Activated CD4-positive, alpha-beta T cell treated with anti-CD3 and anti-CD28 coated beads for 4 hours (primary cell): ENCODE results near the gene CYS1.

Experiments
- DNase-seq, 2 donors: peaks; one replicate each; pipeline ENCODE4 v3.0.0-alpha.2; 2020

The CYS1 gene

DNA sequence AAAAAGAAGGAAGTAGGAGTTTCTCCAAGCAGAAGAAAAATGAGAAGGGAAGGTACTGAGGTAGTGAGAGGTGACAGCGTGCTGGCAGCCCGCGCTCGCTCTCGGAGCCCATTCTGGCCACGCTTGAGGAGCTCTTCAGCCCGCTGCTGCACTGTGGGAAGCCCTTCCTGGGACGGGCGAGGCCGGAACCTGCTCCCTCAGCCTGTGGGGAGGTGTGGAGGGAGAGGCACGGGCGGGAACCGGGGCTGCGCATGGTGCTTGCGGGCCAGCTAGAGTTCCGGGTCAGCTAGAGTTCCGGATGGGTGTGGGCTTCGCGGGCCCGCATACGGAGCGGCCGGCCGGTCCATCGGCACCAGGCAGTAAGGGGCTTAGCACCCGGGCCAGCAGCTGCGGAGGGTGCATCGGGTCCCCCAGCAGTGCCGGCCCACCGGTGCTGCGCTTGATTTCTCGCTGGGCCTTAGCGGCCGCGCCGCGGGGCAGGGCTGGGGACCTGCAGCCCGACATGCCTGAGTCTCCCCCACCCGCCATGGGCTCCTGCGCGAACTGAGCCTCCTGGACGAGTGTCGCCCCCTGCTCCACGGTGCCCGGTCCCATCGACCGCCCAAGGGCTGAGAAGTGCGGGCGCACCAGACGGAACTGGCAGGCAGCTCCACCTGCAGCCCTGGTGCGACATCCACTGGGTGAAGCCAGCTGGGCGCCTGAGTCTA lies 11.1 kb upstream of the CYS1 start:
- DNase-seq: peak; percentile 5 to 9

DNA sequence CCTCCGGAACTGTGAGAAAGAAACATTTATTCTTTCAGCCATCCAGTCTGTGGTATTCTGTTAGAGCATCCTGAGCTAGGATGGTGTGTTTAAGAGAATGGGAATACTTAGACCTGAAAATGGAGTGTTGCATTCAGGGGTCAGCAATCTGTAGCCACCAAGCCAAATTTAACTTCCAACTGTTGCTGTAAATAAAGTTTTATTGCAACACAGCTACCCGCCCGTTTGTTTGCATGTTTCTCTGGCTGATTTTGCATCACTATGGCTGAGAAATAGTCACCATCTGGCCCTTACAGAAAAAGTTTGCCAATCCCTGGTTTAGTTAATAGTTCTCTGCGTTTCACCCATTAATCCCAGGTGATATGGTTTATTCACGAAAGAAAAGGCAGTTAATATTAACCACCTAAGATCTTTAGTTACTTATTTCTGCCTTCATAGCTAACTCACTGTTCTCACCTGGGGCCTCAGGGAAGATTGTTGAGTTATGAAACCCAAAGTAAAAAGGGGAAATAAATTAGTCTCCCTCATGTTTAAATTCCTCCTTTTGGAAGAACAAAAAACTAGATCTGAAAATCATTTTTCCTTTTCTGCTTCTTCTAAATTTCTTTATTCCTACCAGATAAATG lies 9.5 kb upstream of the CYS1 start:
- no peak for DNase-seq

DNA sequence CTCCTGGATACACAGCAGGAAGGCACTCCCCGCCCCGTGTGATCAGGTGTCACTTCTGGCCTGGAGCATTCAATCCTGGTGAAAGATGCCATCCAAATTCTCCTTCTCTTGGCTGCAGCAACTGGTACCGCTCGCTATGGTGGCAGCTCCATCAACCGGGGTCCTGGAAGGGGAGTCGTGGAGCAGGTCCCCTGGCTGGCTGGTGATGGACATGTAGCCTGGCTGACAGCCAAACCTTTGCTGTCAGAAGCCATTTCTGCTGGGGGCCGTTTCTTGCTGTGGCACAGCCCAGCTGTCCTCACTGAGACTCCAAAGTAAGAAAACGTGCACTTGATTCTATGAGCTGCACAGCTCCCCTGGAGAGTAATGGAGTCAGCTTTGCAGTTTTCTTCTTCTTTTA lies 7.1 kb upstream of the CYS1 start:
- DNase-seq: no peak

DNA sequence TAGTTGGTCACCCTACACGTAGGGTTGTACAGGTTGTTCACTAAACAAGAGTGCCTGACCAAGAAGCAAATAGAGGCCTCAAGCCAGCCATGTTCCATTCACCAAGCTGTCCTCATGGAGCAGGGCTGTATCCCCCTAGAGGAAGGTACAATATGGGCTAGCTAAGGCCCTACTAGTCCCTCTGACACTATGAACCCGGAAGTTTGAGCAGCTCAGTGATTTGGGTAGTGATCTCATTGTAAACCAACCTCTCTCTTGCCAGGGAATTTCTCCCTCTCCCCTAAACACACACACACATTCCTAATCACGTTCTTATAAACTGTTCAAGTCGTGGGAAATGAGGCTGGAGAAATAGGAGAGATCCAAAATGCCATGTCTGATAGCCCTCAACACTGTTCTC lies 6.7 kb upstream of the CYS1 start:
- no peak for DNase-seq

DNA sequence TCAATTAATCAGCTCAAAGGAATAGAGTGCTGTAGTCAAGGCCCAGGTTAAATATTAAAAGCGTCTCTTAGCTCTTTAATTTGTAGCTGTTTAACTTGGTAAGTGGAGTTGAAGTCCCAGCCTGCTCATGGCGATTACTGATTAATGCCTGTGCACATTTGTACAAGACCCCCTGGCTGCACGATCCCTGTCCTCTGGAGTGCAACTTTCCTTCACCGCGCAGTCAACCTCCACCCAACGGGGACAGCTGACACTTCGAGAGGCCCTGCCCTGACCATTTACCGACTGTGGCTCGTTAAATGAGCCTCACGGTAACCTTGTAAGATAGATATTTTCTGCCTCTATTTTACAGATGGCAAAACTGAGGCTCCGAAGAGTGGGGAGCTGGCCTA lies 5.5 kb upstream of the CYS1 start:
- DNase-seq: no peak

DNA sequence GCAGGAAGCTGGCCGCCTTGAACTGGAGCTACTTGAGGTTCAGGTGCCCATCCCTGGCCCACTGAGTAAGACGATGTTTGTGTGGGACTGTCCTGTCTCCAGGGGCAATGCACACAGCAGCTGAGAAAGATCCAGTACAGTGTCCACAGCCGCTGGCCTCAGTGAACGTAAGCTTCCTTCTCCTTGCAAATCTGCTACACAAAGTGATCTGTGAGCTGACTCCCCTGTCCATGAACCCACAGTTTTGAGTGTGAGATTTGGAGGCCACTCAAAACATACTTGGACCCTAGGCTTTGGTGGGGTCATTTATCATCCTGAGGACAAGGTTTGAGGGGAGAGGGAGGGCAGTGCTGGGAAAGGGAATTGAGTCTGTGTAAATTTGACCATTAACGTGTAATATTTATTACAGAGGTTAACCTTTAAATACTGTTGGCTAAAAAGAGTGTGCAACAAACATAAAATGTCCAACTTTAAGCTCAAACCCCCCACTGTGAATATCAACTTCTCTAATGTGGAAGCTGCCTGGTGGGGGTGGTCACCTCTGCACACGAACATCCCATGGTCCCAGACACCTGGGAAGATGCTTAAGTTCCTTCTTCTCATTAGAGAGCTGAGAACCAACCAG lies 4.9 kb upstream of the CYS1 start:
- no peak for DNase-seq

DNA sequence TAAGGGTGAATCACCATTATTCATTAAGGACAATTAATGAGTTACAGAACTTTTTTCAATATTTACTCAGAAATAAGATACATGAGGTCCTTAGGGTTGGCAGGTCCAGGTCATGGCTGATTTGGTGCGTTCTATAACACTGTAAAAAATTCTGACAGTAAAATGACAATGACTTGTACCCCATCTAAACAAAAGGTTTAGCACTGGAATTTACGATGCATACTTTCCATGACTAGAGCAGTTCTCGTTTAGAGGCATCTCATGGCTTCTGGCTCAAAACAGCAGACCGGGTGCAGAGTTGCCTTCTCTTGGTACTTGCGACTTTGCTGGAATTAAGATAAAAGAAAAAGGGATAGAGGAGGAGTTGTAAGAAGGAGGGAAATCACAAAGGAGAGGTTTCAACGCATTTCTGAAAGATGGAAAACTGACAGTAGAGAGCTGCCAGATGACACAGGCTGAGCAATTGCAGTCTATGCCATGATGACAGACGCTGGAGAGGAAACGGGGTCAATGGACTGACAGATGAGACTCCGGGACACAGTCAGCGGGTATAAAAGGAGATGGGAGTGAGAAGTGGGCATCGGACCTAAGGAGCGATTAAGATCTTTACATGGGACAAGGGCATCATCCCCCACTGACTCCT lies 4.1 kb upstream of the CYS1 start:
- DNase-seq: no peak

DNA sequence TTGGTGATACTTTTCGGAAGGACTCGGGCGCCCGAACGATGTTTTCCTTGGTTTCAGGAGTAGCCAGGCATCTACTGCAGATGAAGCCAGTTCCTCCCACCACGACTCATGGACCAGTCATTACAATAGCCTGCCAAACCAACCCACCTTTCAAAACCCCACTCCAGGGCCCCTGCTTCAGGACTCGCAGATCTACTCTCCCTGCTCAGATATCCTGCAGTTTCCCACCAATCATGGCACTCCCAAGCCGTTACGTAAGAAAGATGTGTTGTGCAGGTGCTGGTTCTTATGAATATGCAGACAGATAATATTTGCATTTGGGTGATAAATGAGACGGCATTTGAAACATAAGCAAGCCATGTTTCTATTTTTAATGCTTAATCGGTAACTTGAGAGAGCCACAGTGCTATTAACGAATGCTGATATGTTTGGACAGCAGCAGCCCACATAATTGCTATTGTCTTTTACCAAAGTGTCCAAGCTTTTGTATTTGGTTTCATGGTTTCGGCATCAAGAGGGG lies 3.5 kb upstream of the CYS1 start:
- DNase-seq: no peak

DNA sequence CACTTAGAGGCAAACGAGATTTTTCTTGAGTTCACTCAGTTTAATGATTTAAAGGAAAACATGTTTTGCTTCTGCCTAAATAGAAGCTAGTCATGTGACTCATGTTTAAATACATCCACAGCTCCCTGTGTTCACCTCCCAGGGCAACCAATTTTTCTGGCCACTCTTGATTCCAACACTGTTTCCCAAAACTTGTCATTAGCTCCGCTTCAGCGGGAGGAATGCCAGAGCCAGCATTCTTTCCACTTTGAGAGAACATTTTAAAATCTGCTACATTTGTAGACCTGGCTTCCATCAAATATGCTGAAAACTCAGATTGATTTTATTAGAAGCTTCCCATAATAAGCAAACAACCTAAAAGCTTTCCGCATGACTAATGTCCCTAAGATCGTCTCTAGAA lies 2.8 kb upstream of the CYS1 start:
- no peak for DNase-seq

DNA sequence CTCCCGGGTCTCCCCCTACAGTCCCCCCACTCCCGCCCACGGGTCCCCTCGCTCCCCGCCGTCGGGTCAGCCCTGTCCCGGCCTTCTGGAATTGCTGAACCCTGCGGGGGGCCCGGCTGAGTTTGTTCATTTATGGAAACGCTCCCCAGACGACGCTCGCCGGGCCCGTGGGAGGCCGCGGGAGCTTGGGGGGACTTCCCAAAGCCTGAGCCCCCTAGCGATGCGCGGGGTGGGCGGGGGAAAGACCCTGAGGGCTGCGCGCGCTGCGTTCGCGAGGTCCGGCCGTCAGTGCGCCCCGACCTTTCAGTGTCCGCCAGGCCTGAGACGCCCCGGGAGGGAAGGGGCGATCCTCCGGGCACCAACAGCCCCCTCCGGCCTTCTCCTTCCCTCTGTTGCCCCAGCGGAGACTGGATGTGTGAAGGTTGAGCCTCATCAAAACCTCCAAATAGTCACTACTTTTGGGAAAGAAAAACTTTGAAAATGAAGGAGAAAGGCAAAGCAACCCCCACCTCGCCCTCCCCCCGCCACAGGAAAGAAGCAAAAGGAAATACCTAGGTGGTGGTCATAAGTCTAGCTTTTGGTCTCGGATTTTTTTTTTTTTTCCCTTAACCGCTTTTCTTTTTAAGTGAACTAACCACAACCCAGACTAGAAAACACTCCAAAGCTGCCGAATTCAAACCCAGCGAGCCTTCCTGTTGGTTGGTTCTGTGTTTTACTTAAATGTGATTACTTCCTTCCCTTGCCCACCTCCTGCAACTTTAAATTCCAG lies 509 bp upstream of the CYS1 start:
- DNase-seq: peak in 1 of 2 donors; percentile 14

DNA sequence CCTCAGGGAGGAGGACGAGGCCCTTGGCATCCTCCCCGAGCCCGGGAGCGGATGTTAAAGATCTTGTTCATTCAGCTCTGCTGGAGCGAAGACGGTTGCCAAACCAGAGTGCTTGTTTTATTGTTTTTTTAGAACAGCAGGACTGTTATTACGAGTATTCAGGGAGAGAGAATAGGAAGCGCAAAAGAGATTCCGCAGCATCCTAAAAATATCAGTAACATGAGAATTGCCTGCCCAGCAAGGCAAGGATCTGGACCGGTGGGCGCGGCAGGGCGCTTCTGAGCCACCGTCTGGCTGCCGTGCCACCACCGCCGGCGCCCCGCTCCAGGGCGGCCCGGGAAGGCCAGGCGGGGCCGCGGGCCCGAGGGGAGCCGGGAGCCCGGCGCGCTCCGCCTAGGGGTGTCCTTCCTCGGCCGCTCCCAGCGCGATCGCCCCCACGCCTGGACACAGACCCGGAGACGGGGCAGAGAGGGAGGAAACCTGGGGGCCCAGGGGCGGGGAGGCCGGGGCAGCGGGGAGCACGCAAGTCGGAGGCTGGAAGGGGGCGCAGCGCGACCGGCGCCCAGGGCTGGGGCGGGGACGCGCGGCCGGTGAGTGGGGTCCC lies 843 bp downstream of the CYS1 start:
- peak; percentile 8 to 15 for DNase-seq

DNA sequence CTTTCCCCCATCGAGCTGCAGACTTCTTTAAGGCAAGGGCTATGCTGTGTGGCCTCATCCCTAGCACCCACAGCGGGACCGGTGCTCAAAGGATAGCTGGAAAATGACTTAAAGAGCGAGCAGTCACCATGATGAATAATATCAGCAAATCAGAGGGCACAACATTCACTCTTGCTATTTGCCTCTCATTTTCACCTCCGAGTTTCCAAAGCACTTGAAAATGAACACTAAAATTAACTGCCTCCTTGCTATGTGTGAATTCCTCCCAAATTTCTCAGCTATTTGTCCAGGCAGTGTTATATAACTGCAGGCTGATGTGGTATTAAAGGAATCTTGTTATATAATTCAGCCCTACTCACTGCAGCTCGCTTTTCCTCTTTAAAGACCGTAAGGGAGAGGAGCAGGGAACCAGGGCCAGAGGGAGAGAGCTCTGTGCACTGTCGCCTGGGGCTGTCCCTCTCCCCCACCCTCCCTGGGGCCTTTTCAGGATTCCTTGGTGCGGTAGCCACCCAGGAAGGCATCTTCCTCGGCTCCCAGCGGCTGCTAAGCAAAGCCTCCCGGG lies 1.4 kb downstream of the CYS1 start:
- DNase-seq: no peak

DNA sequence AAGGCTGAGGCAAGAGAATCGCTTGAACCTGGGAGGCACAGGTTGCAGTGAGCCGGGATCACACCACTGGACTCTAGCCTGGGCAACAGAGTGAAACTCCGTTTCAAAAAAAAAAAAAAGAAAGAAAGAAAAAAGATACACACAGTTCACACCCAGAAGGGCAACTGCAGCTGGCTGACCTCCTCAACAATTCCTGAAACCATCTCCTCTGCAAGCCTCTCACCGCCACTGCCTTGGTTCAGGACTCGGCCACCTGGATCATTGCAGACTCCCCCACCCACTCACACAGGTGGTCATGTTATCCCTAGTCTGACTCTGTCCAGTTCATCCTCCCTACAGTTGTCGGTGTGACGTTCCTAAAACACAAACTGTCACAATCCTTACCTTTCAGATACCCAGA lies 2.2 kb downstream of the CYS1 start:
- no peak for DNase-seq

DNA sequence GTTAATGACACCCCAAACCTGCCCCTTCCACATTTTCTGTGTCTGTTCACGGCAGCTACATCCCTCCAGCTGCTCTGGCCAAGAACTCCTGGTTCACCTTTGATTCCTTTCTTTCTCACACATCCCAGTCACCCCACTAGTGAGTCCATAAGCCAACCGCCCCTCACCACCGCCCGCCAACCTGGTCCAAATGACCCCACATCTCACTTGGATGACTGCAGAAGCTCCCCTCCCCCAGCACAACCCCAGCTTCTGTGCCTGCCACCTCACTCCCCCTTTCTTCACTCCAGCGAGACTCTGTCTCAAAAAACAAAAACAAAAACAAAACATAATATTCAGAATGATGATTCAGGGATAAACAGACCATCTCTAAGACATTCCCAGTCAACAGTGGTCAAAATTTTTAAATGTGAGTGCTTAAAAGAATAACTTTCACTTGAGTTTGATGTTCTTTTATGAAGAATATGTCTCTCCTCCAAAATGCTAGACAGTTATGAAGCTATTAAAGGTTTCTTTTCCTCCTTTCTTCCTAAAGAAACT lies 3.2 kb downstream of the CYS1 start:
- no peak for DNase-seq

DNA sequence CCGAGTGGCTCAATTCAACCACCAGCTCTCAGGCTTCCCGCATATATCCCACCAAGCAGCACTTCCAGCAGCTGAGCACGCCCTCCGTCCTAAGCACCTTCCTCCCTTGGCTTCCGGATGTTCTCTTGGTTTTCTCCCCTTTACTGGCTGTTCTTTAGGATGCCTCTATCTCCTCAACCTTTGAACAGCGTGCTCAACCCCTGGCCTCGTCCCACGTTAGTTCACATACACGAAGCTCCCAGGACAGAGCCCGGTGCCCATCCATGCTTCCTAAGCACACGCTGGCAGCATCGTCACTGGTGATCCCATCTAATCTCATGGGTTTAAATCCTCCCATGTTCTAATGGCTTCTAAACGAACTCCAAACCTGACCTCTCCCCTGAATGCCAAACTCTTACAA lies 3.7 kb downstream of the CYS1 start:
- DNase-seq: no peak

DNA sequence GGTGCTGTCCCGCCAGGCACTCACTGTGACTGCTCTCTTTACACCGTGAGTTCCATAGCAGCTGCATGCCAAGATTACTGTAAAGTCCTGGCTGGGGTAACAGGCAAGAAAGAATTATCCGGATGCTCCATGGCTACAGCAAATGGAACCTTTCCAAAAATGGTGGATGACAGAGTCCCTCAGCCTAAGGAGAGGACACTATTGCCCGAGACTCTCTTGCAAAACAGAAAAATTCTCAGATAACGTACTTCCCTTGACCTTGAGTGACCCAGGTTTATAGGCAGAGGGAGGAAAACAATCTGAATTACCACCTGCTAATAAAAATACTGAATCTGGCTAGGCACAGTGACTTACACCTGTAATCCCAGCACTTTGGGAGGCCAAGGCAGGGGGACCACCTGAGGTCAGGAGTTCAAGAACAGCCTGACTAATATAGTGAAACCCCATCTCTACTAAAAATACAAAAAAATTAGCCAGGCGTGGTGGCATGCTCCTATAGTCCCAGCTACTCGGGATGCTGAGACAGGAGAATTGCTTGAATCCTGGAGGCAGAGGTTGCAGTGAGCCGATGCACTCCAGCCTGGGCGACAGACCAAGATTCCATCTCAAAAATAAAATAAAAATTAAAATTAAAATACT lies 4.5 kb downstream of the CYS1 start:
- DNase-seq: no peak

DNA sequence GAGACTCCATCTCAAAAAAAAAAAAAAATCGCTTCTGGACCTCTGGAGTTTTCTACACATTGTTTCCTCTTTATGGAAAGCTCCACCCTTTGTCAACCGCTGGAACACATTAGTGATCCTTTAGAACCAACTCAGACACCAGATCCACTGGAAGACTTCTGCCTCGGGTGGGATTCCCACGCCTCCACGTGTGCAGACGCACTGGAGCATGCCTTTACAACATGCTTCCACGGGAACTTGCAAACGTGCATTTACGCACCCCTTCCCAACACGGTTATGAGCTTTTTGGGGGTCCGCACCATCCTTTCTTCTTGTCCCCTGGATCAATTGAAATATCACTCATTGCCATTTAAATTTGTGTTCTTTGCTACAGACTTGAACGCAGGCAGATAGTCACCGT lies 5.1 kb downstream of the CYS1 start:
- no peak for DNase-seq

DNA sequence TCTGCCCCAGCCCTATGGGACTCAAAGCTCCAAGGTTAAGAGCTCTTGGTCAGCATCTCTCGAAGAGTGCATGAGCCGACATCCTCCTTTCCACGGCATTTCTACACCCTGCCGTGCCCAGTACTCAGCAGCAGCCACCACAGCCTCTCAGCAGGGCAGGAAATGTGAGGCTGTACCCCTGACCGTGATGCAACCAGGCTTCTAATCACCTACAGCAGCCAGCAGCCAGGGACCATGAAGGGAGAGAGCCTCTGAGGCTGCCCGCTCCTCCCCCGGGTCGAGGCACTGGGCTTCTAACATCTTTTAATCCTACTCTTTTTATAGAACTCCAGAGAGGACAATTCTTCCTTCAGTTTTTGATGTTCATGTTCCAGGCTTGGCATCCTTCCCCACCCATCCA lies 6.5 kb downstream of the CYS1 start:
- DNase-seq: no peak

DNA sequence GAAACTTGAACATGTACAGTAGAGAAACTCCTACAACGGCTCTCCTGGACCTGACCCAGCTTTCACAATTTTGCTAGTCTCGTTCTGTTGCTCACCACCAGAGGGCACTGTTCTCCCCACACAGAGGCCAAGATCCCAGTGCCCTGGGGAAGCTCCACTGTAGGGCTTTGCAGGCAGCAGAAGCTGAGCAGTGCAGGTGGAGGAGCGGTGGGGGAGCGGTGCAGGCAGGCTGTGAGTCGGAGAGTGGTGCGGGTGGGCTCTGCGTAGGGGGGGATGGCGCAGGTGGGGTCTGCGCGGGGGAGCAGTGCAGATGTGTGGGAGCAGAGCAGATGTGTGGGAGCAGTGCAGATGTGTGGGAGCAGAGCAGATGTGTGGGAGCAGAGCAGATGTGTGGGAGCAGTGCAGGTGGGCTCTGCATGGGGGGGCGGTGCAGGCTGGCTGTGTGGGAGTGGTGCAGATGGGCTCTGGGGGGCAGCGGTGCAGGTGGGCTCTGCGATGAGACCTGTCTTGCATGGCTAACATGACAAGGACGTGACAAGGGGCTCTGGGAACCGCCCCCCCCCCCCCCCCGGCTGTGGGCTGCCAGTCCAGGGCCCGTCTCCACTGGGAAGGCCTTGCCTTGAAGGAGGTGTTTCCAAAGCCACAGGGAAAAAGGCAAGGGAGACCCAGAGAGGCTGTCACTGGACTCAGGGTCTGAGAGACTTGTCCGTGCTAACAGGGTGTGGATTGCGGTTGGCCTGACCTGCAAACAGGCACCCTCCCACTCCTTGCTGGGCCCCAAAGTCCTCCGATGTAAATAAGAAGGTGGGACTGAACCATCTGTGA lies 7.3 kb downstream of the CYS1 start:
- DNase-seq: peak; percentile 76 to 78

DNA sequence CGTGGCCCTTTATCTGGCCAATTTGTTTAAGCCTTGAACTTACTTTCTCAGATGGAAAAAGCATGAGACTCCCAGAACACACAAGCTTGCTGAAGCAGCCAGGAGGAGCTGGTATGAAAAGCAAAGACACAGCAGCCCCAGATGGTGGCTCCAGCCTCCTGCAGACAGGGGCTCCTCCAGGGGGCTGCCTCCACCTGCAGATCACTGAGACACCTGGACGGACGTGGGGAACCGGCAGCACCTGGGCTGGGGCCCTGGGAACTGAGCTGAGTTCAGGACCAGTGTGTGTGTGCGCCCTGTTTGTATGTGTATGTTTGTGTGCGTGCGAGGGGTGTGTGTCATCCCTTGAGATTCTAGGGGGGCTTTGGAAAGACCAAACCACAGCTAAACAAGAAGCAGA lies 8.6 kb downstream of the CYS1 start:
- DNase-seq: no peak

DNA sequence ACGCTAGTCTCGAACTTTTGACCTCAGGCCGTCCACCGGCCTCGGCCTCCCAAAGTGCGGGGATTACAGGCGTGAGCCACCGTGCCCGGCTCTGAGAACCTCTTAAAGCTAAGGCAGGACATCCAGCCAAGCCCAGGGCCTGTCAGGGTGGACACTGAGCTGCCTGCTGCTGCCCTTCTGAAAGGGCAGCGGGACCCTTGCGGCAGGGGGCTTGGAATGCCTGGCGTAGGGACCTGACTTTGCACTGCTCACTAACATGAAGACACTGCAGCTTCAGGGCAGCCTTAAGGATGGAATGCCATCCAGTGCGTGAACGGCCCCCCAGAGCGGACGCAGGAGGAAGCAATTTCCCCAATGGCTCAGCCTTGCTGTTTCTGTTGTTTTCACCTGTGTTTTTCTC lies 9.0 kb downstream of the CYS1 start:
- no peak for DNase-seq
